DND-41 (cell line): ENCODE measurements around the gene DHODH.

Experiments
- ATAC-seq: fragments of 200-7000 bp; cut with Tn5 transposase; 3 replicates; pipeline ENCODE4 v1.9.1; 2021; ENCODE audit warnings: low read depth; ENCODE audit not compliant: insufficient read depth
- DNase-seq: peaks from one replicate; pipeline ENCODE4 v3.0.0-alpha.2; 2020
- H2AFZ ChIP-seq: 2 replicates; pipeline ENCODE4 v1.6.0; 2012; ENCODE audit warnings: low read depth, low read length
- H3K27ac ChIP-seq: 2 replicates; pipeline ENCODE4 v1.5.1; 2012; ENCODE audit warnings: low read length, inconsistent platforms
- H3K27me3 ChIP-seq: fragments of 200-600 bp; sonication (generic); 2 replicates; pipeline ENCODE4 v1.6.0; 2012; ENCODE audit warnings: low read length, mild to moderate bottlenecking, inconsistent platforms; ENCODE audit not compliant: insufficient read depth, poor library complexity
- H3K36me3 ChIP-seq: 2 replicates; pipeline ENCODE4 v1.5.1; 2012; ENCODE audit warnings: low read length, inconsistent platforms; ENCODE audit not compliant: insufficient read depth
- H3K4me1 ChIP-seq: 2 replicates; pipeline ENCODE4 v1.5.1; 2012; ENCODE audit warnings: mild to moderate bottlenecking, low read length; ENCODE audit not compliant: insufficient read depth
- H3K4me2 ChIP-seq: 2 replicates; pipeline ENCODE4 v1.6.0; 2012; ENCODE audit warnings: mild to moderate bottlenecking, moderate library complexity, low read length, inconsistent platforms; ENCODE audit not compliant: insufficient read depth
- H3K4me3 ChIP-seq, 2 experiments: fragments of 200-600 bp in 1 of 2; shearing (Covaris generic) in 1 of 2; 2 replicates each; pipeline ENCODE4 v1.5.1; 2012 to 2016; ENCODE audit warnings: inconsistent platforms in 2 of 2, low read length in 2 of 2, mild to moderate bottlenecking in 2 of 2, low read depth in 1 of 2, moderate library complexity in 1 of 2
- H3K79me2 ChIP-seq: 2 replicates; pipeline ENCODE4 v1.6.0; 2012; ENCODE audit warnings: low read length, inconsistent platforms; ENCODE audit not compliant: insufficient read depth
- H3K9ac ChIP-seq: 2 replicates; pipeline ENCODE4 v1.6.0; 2012; ENCODE audit warnings: low read depth, mild to moderate bottlenecking, inconsistent platforms, low read length, moderate library complexity
- H3K9me3 ChIP-seq: 2 replicates; pipeline ENCODE4 v1.5.1; 2012; ENCODE audit warnings: low read length, moderate library complexity, mild to moderate bottlenecking, inconsistent platforms; ENCODE audit not compliant: insufficient read depth, severe bottlenecking
- H4K20me1 ChIP-seq: 2 replicates; pipeline ENCODE4 v1.6.0; 2012; ENCODE audit warnings: low read length; ENCODE audit not compliant: insufficient read depth
- EZH2 ChIP-seq: IDR thresholded peaks from 3 replicates; pipeline ENCODE4 v1.6.1; 2012; ENCODE audit warnings: borderline replicate concordance, low read depth, mild to moderate bottlenecking, moderate library complexity, low read length, inconsistent platforms; ENCODE audit not compliant: severe bottlenecking
- TF ChIP-seq, protein P1 (sequence below): IDR thresholded peaks from 2 replicates; pipeline ENCODE4 v1.5.1; 2012; ENCODE audit warnings: borderline replicate concordance, low read length, moderate library complexity, mild to moderate bottlenecking; ENCODE audit not compliant: poor library complexity, severe bottlenecking; ENCODE audit errors: extremely low read depth

The DHODH gene

GRCh38 chr16:71965223-71965622, 43.3 kb upstream of the DHODH start:
- Histone ChIP-seq H3K4me2 (no peak overlapping the region), H4K20me1 (no peaks in the 10 kb centered on the region), H2AFZ (no peak overlapping the region), H3K4me1 (no peaks in the 10 kb centered on the region), H3K9ac (no peak overlapping the region), H3K4me3 (no peak overlapping the region), H3K36me3 (no peaks in the 10 kb centered on the region), H3K27me3 (no peaks in the 10 kb centered on the region), H3K79me2 (no peaks in the 10 kb centered on the region), H3K27ac (no peak overlapping the region), H3K9me3 (no peaks in the 10 kb centered on the region)
- no peak for TF ChIP-seq EZH2
- TF ChIP-seq, protein P1, sequence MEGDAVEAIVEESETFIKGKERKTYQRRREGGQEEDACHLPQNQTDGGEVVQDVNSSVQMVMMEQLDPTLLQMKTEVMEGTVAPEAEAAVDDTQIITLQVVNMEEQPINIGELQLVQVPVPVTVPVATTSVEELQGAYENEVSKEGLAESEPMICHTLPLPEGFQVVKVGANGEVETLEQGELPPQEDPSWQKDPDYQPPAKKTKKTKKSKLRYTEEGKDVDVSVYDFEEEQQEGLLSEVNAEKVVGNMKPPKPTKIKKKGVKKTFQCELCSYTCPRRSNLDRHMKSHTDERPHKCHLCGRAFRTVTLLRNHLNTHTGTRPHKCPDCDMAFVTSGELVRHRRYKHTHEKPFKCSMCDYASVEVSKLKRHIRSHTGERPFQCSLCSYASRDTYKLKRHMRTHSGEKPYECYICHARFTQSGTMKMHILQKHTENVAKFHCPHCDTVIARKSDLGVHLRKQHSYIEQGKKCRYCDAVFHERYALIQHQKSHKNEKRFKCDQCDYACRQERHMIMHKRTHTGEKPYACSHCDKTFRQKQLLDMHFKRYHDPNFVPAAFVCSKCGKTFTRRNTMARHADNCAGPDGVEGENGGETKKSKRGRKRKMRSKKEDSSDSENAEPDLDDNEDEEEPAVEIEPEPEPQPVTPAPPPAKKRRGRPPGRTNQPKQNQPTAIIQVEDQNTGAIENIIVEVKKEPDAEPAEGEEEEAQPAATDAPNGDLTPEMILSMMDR: no peak
- ATAC-seq: no peak
- DNase-seq: no peak

DNA sequence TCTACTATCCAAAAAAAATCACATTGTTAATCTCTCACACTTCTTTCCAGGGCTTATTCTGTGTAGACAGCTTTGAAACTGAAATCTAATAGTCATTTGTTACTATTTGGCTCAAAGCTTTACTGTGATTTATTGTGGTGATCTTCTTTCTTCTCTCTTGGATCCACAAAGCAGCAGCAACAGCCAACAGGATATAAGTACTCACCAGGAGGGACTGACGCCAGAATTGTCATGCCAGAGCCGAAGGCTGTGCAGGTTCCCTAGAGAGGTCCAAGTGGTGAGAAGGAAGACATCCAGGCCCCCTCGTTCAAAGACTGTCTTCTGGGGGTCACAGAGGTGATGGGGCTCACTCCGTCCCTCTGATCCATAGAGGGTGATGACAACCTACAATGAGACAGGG, 41.6 kb upstream of the DHODH start:
- no peaks in the 10 kb centered on the region for H3K36me3 ChIP-seq
- H4K20me1 ChIP-seq: no peaks in the 10 kb centered on the region
- no peaks in the 10 kb centered on the region for H3K9me3 ChIP-seq
- H3K4me1 ChIP-seq: no peaks in the 10 kb centered on the region
- no peak for DNase-seq
- no peak overlapping the region for H3K9ac ChIP-seq
- H3K79me2 ChIP-seq: no peaks in the 10 kb centered on the region
- TF ChIP-seq, protein P1: no peak
- no peak for TF ChIP-seq EZH2
- no peaks in the 10 kb centered on the region for H3K27me3 ChIP-seq
- H3K4me3 ChIP-seq: no peak overlapping the region
- no peak overlapping the region for H3K27ac ChIP-seq
- no peak for ATAC-seq
- no peak overlapping the region for H3K4me2 ChIP-seq
- no peak overlapping the region for H2AFZ ChIP-seq

GRCh38 chr16:71969353-71969752, 39.2 kb upstream of the DHODH start:
- Histone ChIP-seq H3K9ac (no peak overlapping the region), H3K79me2 (no peaks in the 10 kb centered on the region), H3K27ac (no peak overlapping the region), H3K4me3 (no peak overlapping the region), H3K36me3 (no peaks in the 10 kb centered on the region), H3K4me1 (no peaks in the 10 kb centered on the region), H3K27me3 (no peaks in the 10 kb centered on the region), H4K20me1 (no peaks in the 10 kb centered on the region), H3K4me2 (no peak overlapping the region), H2AFZ (no peak overlapping the region), H3K9me3 (no peaks in the 10 kb centered on the region)
- ATAC-seq (no peak), DNase-seq (no peak)
- TF ChIP-seq, protein P1: no peak
- TF ChIP-seq EZH2: no peak

- TF ChIP-seq, protein P1: no peak
- no peak for TF ChIP-seq EZH2
- Histone ChIP-seq H3K4me3 (no peak overlapping the region), H3K27ac (no peak overlapping the region), H3K27me3 (no peaks in the 10 kb centered on the region), H3K79me2 (no peaks in the 10 kb centered on the region), H3K9ac (no peak overlapping the region), H4K20me1 (no peaks in the 10 kb centered on the region), H3K36me3 (no peaks in the 10 kb centered on the region), H3K4me2 (no peak overlapping the region), H2AFZ (no peak overlapping the region), H3K4me1 (no peaks in the 10 kb centered on the region), H3K9me3 (no peaks in the 10 kb centered on the region)
- DNase-seq (no peak), ATAC-seq (no peak)
Measured at GRCh38 chr16:71971571-71971970, 37.0 kb upstream of the DHODH start.
